BE2C (cell line): Measurements from ENCODE around the gene PCK2.

Experiments used
- DNase-seq: peaks from one replicate; pipeline ENCODE4 v3.0.0-alpha.2; 2020
- H3K27me3 ChIP-seq: fragments of 250-450 bp; sonication (Bioruptor Pico); 2 replicates; pipeline ENCODE4 v1.5.1; 2020; ENCODE audit warnings: mild to moderate bottlenecking
- H3K36me3 ChIP-seq: fragments of 250-450 bp; sonication (Bioruptor Pico); 2 replicates; pipeline ENCODE4 v1.5.1; 2020; ENCODE audit warnings: mild to moderate bottlenecking
- H3K4me1 ChIP-seq: fragments of 250-450 bp; sonication (Bioruptor Pico); 2 replicates; pipeline ENCODE4 v1.5.1; 2020
- H3K4me3 ChIP-seq: 2 replicates; pipeline ENCODE4 v1.5.1; 2011; ENCODE audit warnings: low read depth, low read length
- H3K9me3 ChIP-seq: fragments of 250-450 bp; sonication (Bioruptor Pico); 2 replicates; pipeline ENCODE4 v1.5.1; 2020
- TF ChIP-seq, protein P1 (sequence below): IDR thresholded peaks from 2 replicates; pipeline ENCODE4 v1.5.1; 2012; ENCODE audit warnings: mild to moderate bottlenecking, low read depth, low read length

Gene PCK2

GRCh38 chr14:24122416-24122815 lies 28.3 kb downstream of the PCK2 start:
- Histone ChIP-seq H3K36me3 (peaks cover 14% of the 10 kb centered on the region), H3K4me1 (no peaks in the 10 kb centered on the region), H3K4me3 (no peak overlapping the region), H3K9me3 (no peaks in the 10 kb centered on the region), H3K27me3 (no peaks in the 10 kb centered on the region)
- no peak for DNase-seq
- TF ChIP-seq, protein P1, sequence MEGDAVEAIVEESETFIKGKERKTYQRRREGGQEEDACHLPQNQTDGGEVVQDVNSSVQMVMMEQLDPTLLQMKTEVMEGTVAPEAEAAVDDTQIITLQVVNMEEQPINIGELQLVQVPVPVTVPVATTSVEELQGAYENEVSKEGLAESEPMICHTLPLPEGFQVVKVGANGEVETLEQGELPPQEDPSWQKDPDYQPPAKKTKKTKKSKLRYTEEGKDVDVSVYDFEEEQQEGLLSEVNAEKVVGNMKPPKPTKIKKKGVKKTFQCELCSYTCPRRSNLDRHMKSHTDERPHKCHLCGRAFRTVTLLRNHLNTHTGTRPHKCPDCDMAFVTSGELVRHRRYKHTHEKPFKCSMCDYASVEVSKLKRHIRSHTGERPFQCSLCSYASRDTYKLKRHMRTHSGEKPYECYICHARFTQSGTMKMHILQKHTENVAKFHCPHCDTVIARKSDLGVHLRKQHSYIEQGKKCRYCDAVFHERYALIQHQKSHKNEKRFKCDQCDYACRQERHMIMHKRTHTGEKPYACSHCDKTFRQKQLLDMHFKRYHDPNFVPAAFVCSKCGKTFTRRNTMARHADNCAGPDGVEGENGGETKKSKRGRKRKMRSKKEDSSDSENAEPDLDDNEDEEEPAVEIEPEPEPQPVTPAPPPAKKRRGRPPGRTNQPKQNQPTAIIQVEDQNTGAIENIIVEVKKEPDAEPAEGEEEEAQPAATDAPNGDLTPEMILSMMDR: no peak

- H3K27me3 ChIP-seq: no peaks in the 10 kb centered on the region
- no peak for DNase-seq
- H3K36me3 ChIP-seq: peaks cover 14% of the 10 kb centered on the region
- H3K4me3 ChIP-seq: no peak overlapping the region
- TF ChIP-seq, protein P1: no peak
- H3K9me3 ChIP-seq: no peaks in the 10 kb centered on the region
- H3K4me1 ChIP-seq: no peaks in the 10 kb centered on the region
Measured at GRCh38 chr14:24122898-24123297, 28.8 kb downstream of the PCK2 start.

GRCh38 chr14:24123424-24124417 lies 29.6 kb downstream of the PCK2 start:
- DNase-seq: no peak
- Histone ChIP-seq H3K9me3 (no peaks in the 10 kb centered on the region), H3K36me3 (peaks cover 14% of the 10 kb centered on the region), H3K4me3 (no peak overlapping the region), H3K4me1 (no peaks in the 10 kb centered on the region), H3K27me3 (no peaks in the 10 kb centered on the region)
- TF ChIP-seq, protein P1: no peak

DNA sequence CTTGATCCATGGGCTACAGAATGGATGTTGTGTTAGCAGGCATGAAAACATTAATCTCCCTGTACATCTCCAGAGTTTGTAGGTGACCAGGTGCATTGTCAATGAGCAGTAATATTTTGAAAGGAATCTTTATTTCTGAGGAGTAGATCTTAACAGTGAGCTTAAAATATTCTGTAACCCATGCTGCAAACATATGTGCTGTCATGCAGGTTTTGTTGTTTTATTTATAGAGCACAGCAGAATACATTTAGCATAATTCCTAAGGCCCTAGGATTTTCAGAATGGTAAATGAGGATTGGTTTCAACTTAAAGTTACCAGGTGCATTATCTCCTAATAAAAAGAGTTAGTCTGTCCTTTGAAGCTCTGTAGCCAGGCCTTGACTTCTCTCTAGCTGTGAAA lies 32.8 kb downstream of the PCK2 start:
- H3K4me1 ChIP-seq: no peaks in the 10 kb centered on the region
- DNase-seq: no peak
- no peaks in the 10 kb centered on the region for H3K36me3 ChIP-seq
- H3K9me3 ChIP-seq: no peaks in the 10 kb centered on the region
- H3K4me3 ChIP-seq: no peak overlapping the region
- H3K27me3 ChIP-seq: no peaks in the 10 kb centered on the region
- TF ChIP-seq, protein P1: no peak

DNA sequence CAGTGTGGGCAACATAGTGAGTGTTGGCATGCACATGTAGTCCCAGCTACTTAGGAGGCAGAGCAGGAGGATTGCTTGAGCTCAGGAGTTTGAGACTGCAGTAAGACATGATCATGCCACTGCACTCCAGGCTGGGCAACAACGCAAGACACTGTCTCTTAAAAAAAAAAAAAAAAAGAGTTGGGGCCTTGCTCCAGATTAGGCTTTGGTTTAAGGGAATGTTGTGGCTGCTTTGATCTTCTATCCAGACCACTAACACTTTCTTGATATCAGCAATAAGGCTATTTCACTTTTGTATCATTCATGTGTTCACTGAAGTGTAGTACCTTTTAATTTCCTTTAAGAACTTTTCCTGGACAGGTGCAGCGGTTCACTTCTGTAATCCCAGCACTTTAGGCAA lies 33.6 kb downstream of the PCK2 start:
- Histone ChIP-seq H3K36me3 (no peaks in the 10 kb centered on the region), H3K4me1 (no peaks in the 10 kb centered on the region), H3K27me3 (no peaks in the 10 kb centered on the region), H3K9me3 (no peaks in the 10 kb centered on the region), H3K4me3 (no peak overlapping the region)
- no peak for DNase-seq
- TF ChIP-seq, protein P1: no peak

GRCh38 chr14:24129410-24129998 lies 35.4 kb downstream of the PCK2 start:
- DNase-seq: no peak
- TF ChIP-seq, protein P1: no peak
- Histone ChIP-seq H3K27me3 (no peaks in the 10 kb centered on the region), H3K4me3 (no peak overlapping the region), H3K9me3 (no peaks in the 10 kb centered on the region), H3K36me3 (no peaks in the 10 kb centered on the region), H3K4me1 (no peaks in the 10 kb centered on the region)
